Measurements from ENCODE around the gene PPP2R5C. TPM values are rescaled to one million over a fixed set of nuclear protein-coding genes. Genes with fewer than 3 reads are reported as not detected.

The PPP2R5C gene
- total and polyA plus RNA-seq, 7 experiments from 2014 or later, result 155 to 449 (median 382) TPM

- Mint-ChIP-seq H3K4me3 (peak overlapping the region; percentile 79 to 95 (median 84)), H3K36me3 (peaks cover 0 to 4% (median 0%) of the 10 kb centered on the region in 5 donors), H3K9me3 (peaks cover 0 to 6% (median 0%) of the 10 kb centered on the region in 11 donors), H3K27me3 (no peaks in the 10 kb centered on the region), H3K27ac (peak overlapping the region; percentile 93 to 99 (median 98)), H3K4me1 (peaks cover 12 to 62% (median 47%) of the 10 kb centered on the region in 7 donors)
- no peaks in the 10 kb centered on the region for H3K27me3 ChIP-seq (ENCODE audit: control insufficient read depth in 2 of 2, insufficient read depth in 2 of 2, low read length in 2 of 2)
- no peaks in the 10 kb centered on the region for H3K9me3 ChIP-seq (ENCODE audit: control insufficient read depth in 2 of 3, low read length in 3 of 3)
- peak; percentile 96 for ATAC-seq
- peaks cover 26 to 36% of the 10 kb centered on the region in 2 donors for H3K4me1 ChIP-seq (ENCODE audit: control insufficient read depth in 2 of 2, insufficient read depth in 2 of 2, low read length in 2 of 2)
- peak overlapping the region; percentile 82 for H3K27ac ChIP-seq (ENCODE audit: low read depth, low read length)
- CTCF ChIA-PET, result interaction anchor here (0.6 to 2.7 kb wide), 6 partner anchors 10 to 84 kb away, joined by 3 to 20 read pairs (median 4); no protein-coding TSS in a partner anchor
- intact Hi-C loops (cut with micrococcal nuclease), result loop anchor here (1.0 to 10.0 kb wide), 6 partner anchors 9 to 1653 kb away; partner anchors contain the start of genes HSP90AA1 (in 1 of the 2) and MARK3 (in 1 of the 2)
- DNase-seq, result peak; percentile 37 to 90 (median 78)
- H3K36me3 ChIP-seq (ENCODE audit: control insufficient read depth in 2 of 3, insufficient read depth in 3 of 3, low read length in 3 of 3), result no peaks in the 10 kb centered on the region
- POLR2A ChIA-PET, result interaction anchor here (0.7 to 3.2 kb wide), 18 partner anchors 9 to 214 kb away, joined by 3 to 34 read pairs (median 4); no protein-coding TSS in a partner anchor
- H3K4me3 ChIP-seq (ENCODE audit: low read length), result peak overlapping the region; percentile 53
These were observed 30.1 kb upstream of the PPP2R5C start for GRCh38 chr14:101731187-101732080.

GRCh38 chr14:101732118-101732517 is 29.4 kb upstream of the PPP2R5C start:
- peak overlapping the region; percentile 82 for H3K27ac ChIP-seq (ENCODE audit: low read depth, low read length)
- no peaks in the 10 kb centered on the region for H3K9me3 ChIP-seq (ENCODE audit: control insufficient read depth in 2 of 3, low read length in 3 of 3)
- H3K4me1 ChIP-seq (ENCODE audit: control insufficient read depth in 2 of 2, insufficient read depth in 2 of 2, low read length in 2 of 2), result peaks cover 26 to 34% of the 10 kb centered on the region in 2 donors
- H3K27ac Mint-ChIP-seq, result peak overlapping the region; percentile 93 to 99 (median 98)
- H3K4me1 Mint-ChIP-seq, result peaks cover 12 to 56% (median 41%) of the 10 kb centered on the region in 7 donors
- ATAC-seq (no peak), DNase-seq (no peak)
- POLR2A ChIA-PET, result interaction anchor here (0.7 to 3.2 kb wide), 9 partner anchors 10 to 95 kb away, joined by 3 to 34 read pairs (median 6); no protein-coding TSS in a partner anchor
- no peaks in the 10 kb centered on the region for H3K36me3 ChIP-seq (ENCODE audit: control insufficient read depth in 2 of 3, insufficient read depth in 3 of 3, low read length in 3 of 3)
- intact Hi-C loops (cut with micrococcal nuclease), result loop anchor here in 1 of 2 donors (10.0 kb wide), 1 partner anchor 1653 kb away; the partner anchor contains the start of gene MARK3
- H3K27me3 Mint-ChIP-seq, result no peaks in the 10 kb centered on the region
- H3K9me3 Mint-ChIP-seq, result peaks cover 0 to 6% (median 0%) of the 10 kb centered on the region in 11 donors
- CTCF ChIA-PET, result interaction anchor here (0.7 to 2.7 kb wide), 3 partner anchors 10 to 38 kb away, joined by 4 to 20 read pairs (median 7); no protein-coding TSS in a partner anchor
- H3K4me3 Mint-ChIP-seq, result peak overlapping the region; percentile 79 to 95 (median 84)
- peaks cover 0 to 4% (median 0%) of the 10 kb centered on the region in 5 donors for H3K36me3 Mint-ChIP-seq
- no peaks in the 10 kb centered on the region for H3K27me3 ChIP-seq (ENCODE audit: control insufficient read depth in 2 of 2, insufficient read depth in 2 of 2, low read length in 2 of 2)
- H3K4me3 ChIP-seq (ENCODE audit: low read length), result peak overlapping the region; percentile 53

GRCh38 chr14:101733211-101733610 is 28.3 kb upstream of the PPP2R5C start:
- Mint-ChIP-seq H3K27me3 (no peaks in the 10 kb centered on the region), H3K4me1 (peaks cover 12 to 53% (median 44%) of the 10 kb centered on the region in 7 donors), H3K9me3 (peaks cover 0 to 6% (median 0%) of the 10 kb centered on the region in 11 donors), H3K4me3 (peak overlapping the region in 1 of 10 donors; percentile 15), H3K27ac (peak overlapping the region in 7 of 9 donors; percentile 55 to 99 (median 93)), H3K36me3 (peaks cover 0 to 4% (median 0%) of the 10 kb centered on the region in 5 donors)
- no peaks in the 10 kb centered on the region for H3K36me3 ChIP-seq (ENCODE audit: control insufficient read depth in 2 of 3, insufficient read depth in 3 of 3, low read length in 3 of 3)
- POLR2A ChIA-PET, result interaction anchor here (0.6 to 3.2 kb wide), 6 partner anchors 11 to 1489 kb away, joined by 3 to 34 read pairs (median 3); no protein-coding TSS in a partner anchor
- CTCF ChIA-PET, result interaction anchor here (1.5 kb wide), 1 partner anchor 91 kb away, joined by 6 read pairs; no protein-coding TSS in a partner anchor
- H3K9me3 ChIP-seq (ENCODE audit: control insufficient read depth in 2 of 3, low read length in 3 of 3), result no peaks in the 10 kb centered on the region
- H3K27me3 ChIP-seq (ENCODE audit: control insufficient read depth in 2 of 2, insufficient read depth in 2 of 2, low read length in 2 of 2), result no peaks in the 10 kb centered on the region
- H3K4me1 ChIP-seq (ENCODE audit: control insufficient read depth in 2 of 2, insufficient read depth in 2 of 2, low read length in 2 of 2), result peaks cover 26 to 40% of the 10 kb centered on the region in 2 donors
- H3K27ac ChIP-seq (ENCODE audit: low read depth, low read length), result no peak overlapping the region
- DNase-seq, result peak in 1 of 9 donors; percentile 18
- ATAC-seq, result no peak
- intact Hi-C loops (cut with micrococcal nuclease), result loop anchor here in 1 of 2 donors (10.0 kb wide), 1 partner anchor 1652 kb away; the partner anchor contains the start of gene MARK3
- H3K4me3 ChIP-seq (ENCODE audit: low read length), result no peak overlapping the region

GRCh38 chr14:101734246-101734847 is 27.2 kb upstream of the PPP2R5C start:
- H3K27me3 Mint-ChIP-seq, result no peaks in the 10 kb centered on the region
- CTCF ChIA-PET, result interaction anchor here (0.6 to 1.5 kb wide), 2 partner anchors 89 to 157 kb away, joined by 3 to 6 read pairs; no protein-coding TSS in a partner anchor
- intact Hi-C loops (cut with micrococcal nuclease), result loop anchor here in 1 of 2 donors (10.0 kb wide), 1 partner anchor 1650 kb away; the partner anchor contains the start of gene MARK3
- no peak overlapping the region for H3K27ac ChIP-seq (ENCODE audit: low read depth, low read length)
- POLR2A ChIA-PET, result interaction anchor here (0.6 to 1.5 kb wide), 3 partner anchors 8 to 28 kb away, joined by 3 to 5 read pairs (median 4); no protein-coding TSS in a partner anchor
- peak in 1 of 9 donors; percentile 17 for DNase-seq
- H3K27ac Mint-ChIP-seq, result peak overlapping the region in 6 of 9 donors; percentile 21 to 97 (median 38)
- no peak for ATAC-seq
- no peaks in the 10 kb centered on the region for H3K36me3 ChIP-seq (ENCODE audit: control insufficient read depth in 2 of 3, insufficient read depth in 3 of 3, low read length in 3 of 3)
- H3K4me1 ChIP-seq (ENCODE audit: control insufficient read depth in 2 of 2, insufficient read depth in 2 of 2, low read length in 2 of 2), result peaks cover 26 to 44% of the 10 kb centered on the region in 2 donors
- H3K27me3 ChIP-seq (ENCODE audit: control insufficient read depth in 2 of 2, insufficient read depth in 2 of 2, low read length in 2 of 2), result no peaks in the 10 kb centered on the region
- H3K9me3 Mint-ChIP-seq, result peaks cover 0 to 6% (median 0%) of the 10 kb centered on the region in 11 donors
- peaks cover 0 to 4% (median 0%) of the 10 kb centered on the region in 5 donors for H3K36me3 Mint-ChIP-seq
- H3K4me3 Mint-ChIP-seq, result no peak overlapping the region
- H3K4me1 Mint-ChIP-seq, result peaks cover 12 to 54% (median 43%) of the 10 kb centered on the region in 7 donors
- H3K9me3 ChIP-seq (ENCODE audit: control insufficient read depth in 2 of 3, low read length in 3 of 3), result no peaks in the 10 kb centered on the region
- no peak overlapping the region for H3K4me3 ChIP-seq (ENCODE audit: low read length)

- ATAC-seq (no peak), DNase-seq (no peak)
- no peaks in the 10 kb centered on the region for H3K27me3 Mint-ChIP-seq
- H3K36me3 Mint-ChIP-seq, result peaks cover 0 to 10% (median 7%) of the 10 kb centered on the region in 5 donors
- H3K9me3 Mint-ChIP-seq, result peaks cover 0 to 12% (median 5%) of the 10 kb centered on the region in 11 donors
- Histone ChIP-seq H3K27ac (ENCODE audit: low read depth, low read length) (no peak overlapping the region), H3K9me3 (ENCODE audit: control insufficient read depth in 2 of 3, low read length in 3 of 3) (peaks cover under 1 to 4% (median 2%) of the 10 kb centered on the region in 3 experiments), H3K27me3 (ENCODE audit: control insufficient read depth in 2 of 2, insufficient read depth in 2 of 2, low read length in 2 of 2) (no peaks in the 10 kb centered on the region), H3K4me1 (ENCODE audit: control insufficient read depth in 2 of 2, insufficient read depth in 2 of 2, low read length in 2 of 2) (peaks cover 23 to 36% of the 10 kb centered on the region in 2 donors), H3K36me3 (ENCODE audit: control insufficient read depth in 2 of 3, insufficient read depth in 3 of 3, low read length in 3 of 3) (no peaks in the 10 kb centered on the region), H3K4me3 (ENCODE audit: low read length) (no peak overlapping the region)
- intact Hi-C loops (cut with micrococcal nuclease), result loop anchor here in 1 of 2 donors (10.0 kb wide), 1 partner anchor 1649 kb away; the partner anchor contains the start of gene MARK3
- CTCF ChIA-PET, result interaction anchor here (0.9 kb wide), 1 partner anchor 16 kb away, joined by 3 read pairs; no protein-coding TSS in a partner anchor
- no peak overlapping the region for H3K4me3 Mint-ChIP-seq
- peak overlapping the region in 4 of 9 donors; percentile 15 to 70 (median 28) for H3K27ac Mint-ChIP-seq
- POLR2A ChIA-PET, result interaction anchor here (1.1 to 1.5 kb wide), 2 partner anchors 9 to 12 kb away, joined by 3 to 5 read pairs; no protein-coding TSS in a partner anchor
- H3K4me1 Mint-ChIP-seq, result peaks cover 12 to 45% (median 34%) of the 10 kb centered on the region in 7 donors
These were observed 26.1 kb upstream of the PPP2R5C start for GRCh38 chr14:101735453-101735852.

Measured in naive thymus-derived CD4-positive, alpha-beta T cell (primary cell).